ENCODE results near the gene HCN2.

- TF ChIP-seq, protein P1, sequence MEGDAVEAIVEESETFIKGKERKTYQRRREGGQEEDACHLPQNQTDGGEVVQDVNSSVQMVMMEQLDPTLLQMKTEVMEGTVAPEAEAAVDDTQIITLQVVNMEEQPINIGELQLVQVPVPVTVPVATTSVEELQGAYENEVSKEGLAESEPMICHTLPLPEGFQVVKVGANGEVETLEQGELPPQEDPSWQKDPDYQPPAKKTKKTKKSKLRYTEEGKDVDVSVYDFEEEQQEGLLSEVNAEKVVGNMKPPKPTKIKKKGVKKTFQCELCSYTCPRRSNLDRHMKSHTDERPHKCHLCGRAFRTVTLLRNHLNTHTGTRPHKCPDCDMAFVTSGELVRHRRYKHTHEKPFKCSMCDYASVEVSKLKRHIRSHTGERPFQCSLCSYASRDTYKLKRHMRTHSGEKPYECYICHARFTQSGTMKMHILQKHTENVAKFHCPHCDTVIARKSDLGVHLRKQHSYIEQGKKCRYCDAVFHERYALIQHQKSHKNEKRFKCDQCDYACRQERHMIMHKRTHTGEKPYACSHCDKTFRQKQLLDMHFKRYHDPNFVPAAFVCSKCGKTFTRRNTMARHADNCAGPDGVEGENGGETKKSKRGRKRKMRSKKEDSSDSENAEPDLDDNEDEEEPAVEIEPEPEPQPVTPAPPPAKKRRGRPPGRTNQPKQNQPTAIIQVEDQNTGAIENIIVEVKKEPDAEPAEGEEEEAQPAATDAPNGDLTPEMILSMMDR (IDR thresholded peaks at IDR 0.05): no peak
- no peak for TF ChIP-seq EZH2 (IDR thresholded peaks at IDR 0.05)
- no peak for TF ChIP-seq EZH2phosphoT487 (IDR thresholded peaks at IDR 0.05)
Observed at GRCh38 chr19:658916-659839, 69.5 kb downstream of the HCN2 start.

All from neural progenitor cell (in vitro differentiated cells).